Mesenchymal stem cell (in vitro differentiated cells and primary cell): Measurements from ENCODE around the gene RASA3.

ENCODE experiments used
- DNase-seq: peaks from one replicate; pipeline ENCODE4 v3.0.0-alpha.2; 2013
- H2AFZ ChIP-seq: one replicate; pipeline ENCODE4 v1.6.1; 2013; ENCODE audit warnings: low read depth, mild to moderate bottlenecking, control low read depth, inconsistent platforms, low read length, moderate library complexity
- H2AK5ac ChIP-seq: 2 replicates; pipeline ENCODE4 v1.6.1; 2013; ENCODE audit warnings: low read length, moderate library complexity, mild to moderate bottlenecking, inconsistent platforms; ENCODE audit not compliant: severe bottlenecking
- H2BK120ac ChIP-seq: one replicate; pipeline ENCODE4 v1.6.1; 2013; ENCODE audit warnings: low read depth, mild to moderate bottlenecking, inconsistent platforms, low read length, moderate library complexity
- H2BK12ac ChIP-seq, 2 experiments: one replicate each; pipeline ENCODE4 v1.6.1; 2013; ENCODE audit warnings: inconsistent platforms in 2 of 2, low read length in 2 of 2, mild to moderate bottlenecking in 2 of 2, moderate library complexity in 2 of 2, control low read depth in 1 of 2
- H2BK15ac ChIP-seq: one replicate; pipeline ENCODE4 v1.6.1; 2013; ENCODE audit warnings: mild to moderate bottlenecking, low read depth, inconsistent platforms; ENCODE audit not compliant: poor library complexity, severe bottlenecking
- H2BK5ac ChIP-seq: 2 replicates; pipeline ENCODE4 v1.6.1; 2013; ENCODE audit warnings: low read depth, mild to moderate bottlenecking, low read length, control low read depth, inconsistent platforms; ENCODE audit not compliant: poor library complexity, severe bottlenecking
- H3K14ac ChIP-seq, 2 experiments: one replicate each; pipeline ENCODE4 v1.6.1; 2013; ENCODE audit warnings: inconsistent platforms in 2 of 2, low read length in 2 of 2, control low read depth in 1 of 2, mild to moderate bottlenecking in 1 of 2, moderate library complexity in 1 of 2
- H3K18ac ChIP-seq, 2 experiments: one replicate each; pipeline ENCODE4 v1.6.1; 2013; ENCODE audit warnings: inconsistent platforms in 2 of 2, low read length in 2 of 2, control low read depth in 1 of 2, low read depth in 1 of 2, mild to moderate bottlenecking in 1 of 2
- H3K23ac ChIP-seq, 2 experiments: one replicate each; pipeline ENCODE4 v1.6.1; 2013; ENCODE audit warnings: inconsistent platforms in 2 of 2, low read length in 2 of 2, mild to moderate bottlenecking in 2 of 2, moderate library complexity in 2 of 2, control low read depth in 1 of 2
- H3K27ac ChIP-seq: 2 replicates; pipeline ENCODE4 v1.5.1; 2013; ENCODE audit warnings: mild to moderate bottlenecking, moderate library complexity, low read length, control low read depth, inconsistent platforms; ENCODE audit not compliant: poor library complexity, severe bottlenecking
- H3K27me3 ChIP-seq, 2 experiments: 2 replicates each; pipeline versions ENCODE4 v1.6.1 to v1.7.0; 2013; ENCODE audit warnings: low read length in 2 of 2, mild to moderate bottlenecking in 2 of 2, moderate library complexity in 2 of 2, control low read depth in 1 of 2, inconsistent platforms in 1 of 2; ENCODE audit not compliant: control insufficient read depth in 1 of 2, insufficient read depth in 1 of 2
- H3K36me3 ChIP-seq, 2 experiments: 2 replicates each; pipeline versions ENCODE4 v1.6.1 to v1.7.0; 2013; ENCODE audit warnings: low read length in 2 of 2, control low read depth in 1 of 2, inconsistent platforms in 1 of 2, low read depth in 1 of 2, mild to moderate bottlenecking in 1 of 2; ENCODE audit not compliant: insufficient read depth in 2 of 2, control insufficient read depth in 1 of 2
- H3K4ac ChIP-seq, 2 experiments: one replicate each; pipeline ENCODE4 v1.6.1; 2013; ENCODE audit warnings: inconsistent platforms in 2 of 2, low read length in 2 of 2, mild to moderate bottlenecking in 2 of 2, moderate library complexity in 2 of 2, control low read depth in 1 of 2, low read depth in 1 of 2
- H3K4me1 ChIP-seq: 2 replicates; pipeline ENCODE4 v1.6.1; 2013; ENCODE audit warnings: low read depth, low read length, control low read depth; ENCODE audit not compliant: control insufficient read depth, insufficient read depth
- H3K4me2 ChIP-seq: 2 replicates; pipeline ENCODE4 v1.6.1; 2013; ENCODE audit warnings: low read length, mild to moderate bottlenecking, inconsistent platforms; ENCODE audit not compliant: poor library complexity, severe bottlenecking
- H3K4me3 ChIP-seq, 2 experiments: 2 replicates each; pipeline versions ENCODE4 v1.5.1 to v1.7.0; 2013; ENCODE audit warnings: low read length in 2 of 2, mild to moderate bottlenecking in 2 of 2, control low read depth in 1 of 2, low read depth in 1 of 2; ENCODE audit not compliant: insufficient read depth in 1 of 2
- H3K79me1 ChIP-seq: replicated peaks from 2 replicates; pipeline ENCODE4 v1.6.1; 2013; ENCODE audit warnings: mild to moderate bottlenecking, control low read depth, low read length, inconsistent platforms; ENCODE audit not compliant: poor library complexity, severe bottlenecking
- H3K9ac ChIP-seq: 2 replicates; pipeline ENCODE4 v1.7.0; 2013; ENCODE audit warnings: mild to moderate bottlenecking, low read length, moderate library complexity
- H3K9me3 ChIP-seq: 2 replicates; pipeline ENCODE4 v1.7.0; 2013; ENCODE audit warnings: mild to moderate bottlenecking, low read length; ENCODE audit not compliant: control insufficient read depth
- H4K8ac ChIP-seq: one replicate; pipeline ENCODE4 v1.6.1; 2013; ENCODE audit warnings: inconsistent platforms, mild to moderate bottlenecking, low read length, moderate library complexity
- H4K91ac ChIP-seq: one replicate; pipeline ENCODE4 v1.6.1; 2013; ENCODE audit warnings: mild to moderate bottlenecking, low read length, inconsistent platforms
- WGBS: methylation state at CpG from one replicate; pipeline ENCODE4 v1.1.7; 2013; ENCODE audit warnings: mixed read lengths; 5-methylcytosine and 5-hydroxymethylcytosine counted together

RASA3 gene

GRCh38 chr13:113962975-113963374, 169.4 kb downstream of the RASA3 start:
- Histone ChIP-seq H3K27ac (no peak overlapping the region), H3K18ac (no peak overlapping the region), H2AFZ (no peak overlapping the region), H3K14ac (no peak overlapping the region), H3K36me3 (peaks cover 45 to 71% of the 10 kb centered on the region in 2 experiments), H2BK5ac (no peak overlapping the region), H3K4me1 (peaks cover 2% of the 10 kb centered on the region), H3K79me1 (peaks cover 2% of the 10 kb centered on the region), H2BK12ac (no peak overlapping the region), H4K91ac (no peak overlapping the region), H3K27me3 (no peaks in the 10 kb centered on the region), H3K23ac (no peak overlapping the region), H3K4me2 (no peak overlapping the region), H3K4me3 (no peak overlapping the region), H3K9me3 (peaks cover 9% of the 10 kb centered on the region), H2BK120ac (no peak overlapping the region), H2AK5ac (no peak overlapping the region), H3K9ac (no peak overlapping the region), H4K8ac (no peak overlapping the region), H2BK15ac (no peak overlapping the region), H3K4ac (no peak overlapping the region)
- 87% methylated on average over 16 of the region's 17 CpGs for WGBS
- DNase-seq: no peak

- DNase-seq: no peak
- H3K4ac ChIP-seq: no peak overlapping the region
- no peak overlapping the region for H3K4me2 ChIP-seq
- no peak overlapping the region for H2AK5ac ChIP-seq
- peaks cover 2% of the 10 kb centered on the region for H3K79me1 ChIP-seq
- H3K9me3 ChIP-seq: peaks cover 9% of the 10 kb centered on the region
- no peak overlapping the region for H2BK5ac ChIP-seq
- H3K9ac ChIP-seq: no peak overlapping the region
- H3K27ac ChIP-seq: no peak overlapping the region
- 94% methylated on average over 11 of the region's 11 CpGs for WGBS
- no peak overlapping the region for H3K18ac ChIP-seq
- no peak overlapping the region for H3K23ac ChIP-seq
- H4K91ac ChIP-seq: no peak overlapping the region
- no peak overlapping the region for H2AFZ ChIP-seq
- H3K14ac ChIP-seq: no peak overlapping the region
- H2BK15ac ChIP-seq: no peak overlapping the region
- H2BK120ac ChIP-seq: no peak overlapping the region
- no peak overlapping the region for H4K8ac ChIP-seq
- H3K27me3 ChIP-seq: no peaks in the 10 kb centered on the region
- H3K4me3 ChIP-seq: no peak overlapping the region
- peaks cover 40 to 65% of the 10 kb centered on the region in 2 experiments for H3K36me3 ChIP-seq
- H2BK12ac ChIP-seq: no peak overlapping the region
- peaks cover 2% of the 10 kb centered on the region for H3K4me1 ChIP-seq
Measured at GRCh38 chr13:113962386-113962785, 170.0 kb downstream of the RASA3 start.

- H3K23ac ChIP-seq: no peak overlapping the region
- peaks cover 2% of the 10 kb centered on the region for H3K79me1 ChIP-seq
- H3K9ac ChIP-seq: no peak overlapping the region
- 92% methylated on average over 5 of the region's 6 CpGs for WGBS
- DNase-seq: no peak
- H2BK120ac ChIP-seq: no peak overlapping the region
- H3K36me3 ChIP-seq: peaks cover 48 to 56% of the 10 kb centered on the region in 2 experiments
- no peak overlapping the region for H2AFZ ChIP-seq
- H4K91ac ChIP-seq: no peak overlapping the region
- no peak overlapping the region for H2BK15ac ChIP-seq
- no peak overlapping the region for H3K14ac ChIP-seq
- H2BK12ac ChIP-seq: no peak overlapping the region
- no peaks in the 10 kb centered on the region for H3K27me3 ChIP-seq
- H3K27ac ChIP-seq: no peak overlapping the region
- no peak overlapping the region for H3K4me3 ChIP-seq
- no peak overlapping the region for H4K8ac ChIP-seq
- H2AK5ac ChIP-seq: no peak overlapping the region
- H3K4me2 ChIP-seq: no peak overlapping the region
- H3K4me1 ChIP-seq: peaks cover 2% of the 10 kb centered on the region
- H3K9me3 ChIP-seq: peaks cover 9% of the 10 kb centered on the region
- no peak overlapping the region for H3K4ac ChIP-seq
- H3K18ac ChIP-seq: no peak overlapping the region
- H2BK5ac ChIP-seq: no peak overlapping the region
Measured at GRCh38 chr13:113960276-113960948, 172.0 kb downstream of the RASA3 start.

- Histone ChIP-seq H3K79me1 (peaks cover 1% of the 10 kb centered on the region), H3K9me3 (peaks cover 9% of the 10 kb centered on the region), H2AK5ac (no peak overlapping the region), H4K91ac (no peak overlapping the region), H2BK12ac (no peak overlapping the region), H3K27ac (no peak overlapping the region), H3K23ac (no peak overlapping the region), H2AFZ (no peak overlapping the region), H3K27me3 (no peaks in the 10 kb centered on the region), H3K36me3 (peaks cover 54 to 56% of the 10 kb centered on the region in 2 experiments), H3K18ac (no peak overlapping the region), H3K4me3 (no peak overlapping the region), H2BK15ac (no peak overlapping the region), H3K4ac (no peak overlapping the region), H2BK120ac (no peak overlapping the region), H2BK5ac (no peak overlapping the region), H3K9ac (no peak overlapping the region), H3K14ac (no peak overlapping the region), H4K8ac (no peak overlapping the region), H3K4me2 (no peak overlapping the region), H3K4me1 (peaks cover 2% of the 10 kb centered on the region)
- WGBS: 100% methylated on average over 1 of the region's 1 CpG
- no peak for DNase-seq
Measured at GRCh38 chr13:113959198-113959597, 173.2 kb downstream of the RASA3 start.
